ENCODE results near the gene WDR72.

Gene WDR72

GRCh38 chr15:53534105-53534839 is 225.2 kb downstream of the WDR72 start:
- no peak for DNase-seq (ENCODE audit: low spot score)

GRCh38 chr15:53530761-53531160 is 228.7 kb downstream of the WDR72 start:
- no peak for DNase-seq (ENCODE audit: low spot score)

GRCh38 chr15:53527996-53528395 is 231.5 kb downstream of the WDR72 start:
- no peak for DNase-seq (ENCODE audit: low spot score)

DNA sequence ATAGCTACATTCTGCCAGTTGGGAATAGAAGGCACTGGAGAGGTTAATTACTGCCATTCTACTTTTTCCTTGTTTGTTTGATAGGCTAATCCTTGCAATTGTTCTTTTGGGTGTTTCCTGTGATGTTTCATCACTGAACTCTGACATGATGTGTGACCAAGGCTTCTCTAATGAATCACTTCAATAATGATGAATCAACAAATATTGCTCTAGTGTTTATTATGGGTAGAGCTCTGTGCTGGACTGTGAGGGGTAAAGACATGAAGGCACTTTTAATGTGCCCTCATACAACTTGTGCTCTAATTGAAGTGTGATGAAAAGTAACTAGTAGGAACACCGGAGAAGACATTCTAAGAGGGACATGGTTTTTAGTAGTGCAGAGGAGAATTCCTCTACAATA is 233.6 kb downstream of the WDR72 start:
- DNase-seq (ENCODE audit: low spot score): no peak

DNA sequence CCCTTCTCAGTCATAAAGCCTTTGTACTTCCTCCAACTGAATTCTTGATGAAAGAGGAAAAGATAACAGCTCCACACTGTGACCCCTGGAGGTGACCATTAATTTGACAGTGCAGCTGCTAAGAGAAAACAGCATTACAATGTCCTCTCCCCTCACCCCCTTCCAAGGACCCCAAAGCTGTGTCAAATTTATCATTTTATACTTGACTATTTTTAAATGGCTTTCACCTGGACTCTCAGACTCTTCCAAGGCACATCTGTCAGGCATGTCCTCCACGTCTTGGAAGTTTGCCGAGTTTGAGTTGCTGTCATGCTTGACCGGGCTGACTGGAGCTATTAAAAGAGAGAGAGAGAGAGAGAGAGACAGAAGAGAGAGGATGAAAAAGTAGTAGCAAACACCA is 236.5 kb downstream of the WDR72 start:
- no peak for DNase-seq (ENCODE audit: low spot score)

DNA sequence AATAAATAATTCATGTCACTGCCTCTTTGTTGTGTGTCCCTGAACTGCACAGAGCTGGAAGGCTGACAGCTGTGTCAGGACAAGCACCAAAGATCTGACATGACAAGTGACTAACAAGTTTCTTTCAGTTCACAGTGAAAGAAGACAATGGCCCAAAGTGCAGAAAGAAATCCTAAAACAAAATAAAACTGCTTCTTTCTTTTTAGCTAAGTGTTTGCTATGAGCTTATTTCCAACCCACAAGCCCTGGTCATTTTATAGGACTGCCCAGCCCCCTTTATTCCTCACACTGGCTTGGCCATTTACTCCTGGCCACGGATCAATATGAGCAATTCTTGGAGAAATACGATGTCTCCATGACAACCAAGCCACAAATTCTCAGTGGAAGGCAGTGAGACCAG is 238.5 kb downstream of the WDR72 start:
- no peak for DNase-seq (ENCODE audit: low spot score)

- DNase-seq (ENCODE audit: low spot score): no peak
These were observed 246.0 kb downstream of the WDR72 start for GRCh38 chr15:53513431-53513830.

DNA sequence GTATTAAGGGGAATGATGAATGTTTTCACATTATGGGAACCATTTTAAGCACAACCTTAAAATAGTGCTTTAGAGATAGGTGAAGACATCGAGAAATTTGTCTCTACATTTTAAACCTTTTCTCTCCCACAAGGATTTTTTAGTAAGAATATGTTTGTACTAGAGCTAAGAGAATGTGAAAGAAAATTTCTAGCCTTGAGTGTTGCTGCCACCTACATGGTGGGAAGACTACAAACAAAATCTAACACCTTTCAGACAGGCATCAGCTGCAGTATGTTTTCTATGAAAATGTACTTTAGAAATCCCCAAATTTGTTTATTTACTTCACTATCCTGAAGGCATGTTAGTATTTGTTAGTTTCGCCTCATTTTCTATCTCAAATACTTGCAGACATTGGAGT is 247.4 kb downstream of the WDR72 start:
- DNase-seq (ENCODE audit: low spot score): no peak

DNA sequence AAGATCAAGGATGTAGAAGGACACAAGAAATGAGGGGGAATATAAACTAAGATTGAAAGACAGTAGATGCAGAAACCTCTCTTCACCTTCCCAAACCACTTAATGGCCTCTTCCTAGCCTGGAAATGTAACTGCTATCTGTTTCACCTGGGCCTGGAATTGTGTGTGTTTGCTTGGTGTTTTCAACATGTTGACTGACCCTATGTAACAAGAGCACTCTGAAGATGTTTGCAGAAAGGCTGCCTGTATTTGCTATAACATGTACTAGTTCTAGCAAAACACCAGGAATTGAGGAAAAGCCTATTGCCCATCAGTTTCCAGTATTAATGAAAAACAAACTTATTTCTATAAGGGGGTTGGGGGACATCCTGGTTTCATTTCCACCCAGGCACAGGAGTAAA is 248.3 kb downstream of the WDR72 start:
- no peak for DNase-seq (ENCODE audit: low spot score)

DNA sequence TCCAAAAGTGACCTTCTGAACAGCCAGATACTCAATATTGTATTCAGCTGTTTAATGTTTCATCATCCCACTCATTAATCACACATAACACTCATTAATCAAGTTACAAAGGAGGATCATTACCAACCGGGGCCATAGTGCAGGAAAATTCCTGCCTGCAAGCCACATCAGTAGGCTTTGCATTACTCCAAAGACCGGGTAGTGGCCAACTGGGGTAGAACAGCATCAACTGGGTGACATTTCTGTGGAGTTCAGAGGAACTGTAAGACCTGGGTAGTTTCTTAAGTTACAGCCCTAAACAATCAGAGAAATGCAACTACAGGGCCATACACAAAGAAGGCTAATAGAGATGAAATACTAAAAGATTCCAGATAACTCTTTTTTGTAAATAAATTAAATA is 253.1 kb downstream of the WDR72 start:
- peak; percentile 13 for DNase-seq (ENCODE audit: low spot score)

GRCh38 chr15:53498996-53499395 is 260.5 kb downstream of the WDR72 start:
- DNase-seq (ENCODE audit: low spot score): no peak

- DNase-seq (ENCODE audit: low spot score): no peak
These were observed 269.1 kb downstream of the WDR72 start for GRCh38 chr15:53490341-53490740.

- DNase-seq (ENCODE audit: low spot score): no peak
These were observed 277.4 kb downstream of the WDR72 start for GRCh38 chr15:53482055-53482454.

GRCh38 chr15:53477981-53478766 is 281.3 kb downstream of the WDR72 start:
- no peak for DNase-seq (ENCODE audit: low spot score)

GRCh38 chr15:53473886-53474285 is 285.6 kb downstream of the WDR72 start:
- no peak for DNase-seq (ENCODE audit: low spot score)

GRCh38 chr15:53473435-53473834 is 286.0 kb downstream of the WDR72 start:
- no peak for DNase-seq (ENCODE audit: low spot score)

DNA sequence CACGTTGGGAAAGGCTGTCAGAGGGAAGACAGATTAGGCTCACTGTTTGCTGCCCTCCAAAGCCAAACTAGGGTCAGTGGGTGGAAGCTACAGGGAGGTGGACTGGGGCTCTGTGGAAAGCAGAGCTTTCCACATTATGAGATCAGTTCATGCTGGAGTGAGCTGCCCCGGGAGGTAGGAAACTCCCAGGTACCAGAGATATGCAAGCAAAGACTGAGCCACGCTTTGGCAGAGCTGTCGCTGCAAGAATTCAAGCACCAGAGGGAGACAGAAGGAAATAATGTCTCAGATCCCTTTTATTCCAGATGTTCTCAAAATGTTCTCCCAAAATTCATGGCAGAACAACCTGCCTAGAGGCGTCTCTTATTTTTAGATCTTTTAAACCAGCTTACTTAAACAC is 286.6 kb downstream of the WDR72 start:
- DNase-seq (ENCODE audit: low spot score): no peak

DNA sequence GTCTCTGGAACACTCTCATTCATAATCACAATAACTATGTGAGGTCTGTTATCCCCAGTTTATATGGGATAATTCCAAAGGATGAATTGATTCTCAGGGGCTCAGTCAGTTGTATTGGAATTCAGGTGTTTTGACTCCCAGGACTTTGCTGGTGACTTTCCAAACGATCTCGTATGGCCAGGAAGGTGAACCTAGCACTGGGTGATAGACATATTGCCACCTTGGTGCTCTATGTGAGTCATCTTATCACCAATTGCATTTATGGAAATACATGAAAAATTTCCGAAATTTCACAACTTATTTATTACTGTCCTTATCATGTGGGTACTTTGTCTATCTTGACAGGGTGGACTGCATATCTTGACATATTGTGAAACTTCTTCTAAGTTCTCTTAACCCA is 287.3 kb downstream of the WDR72 start:
- no peak for DNase-seq (ENCODE audit: low spot score)

DNA sequence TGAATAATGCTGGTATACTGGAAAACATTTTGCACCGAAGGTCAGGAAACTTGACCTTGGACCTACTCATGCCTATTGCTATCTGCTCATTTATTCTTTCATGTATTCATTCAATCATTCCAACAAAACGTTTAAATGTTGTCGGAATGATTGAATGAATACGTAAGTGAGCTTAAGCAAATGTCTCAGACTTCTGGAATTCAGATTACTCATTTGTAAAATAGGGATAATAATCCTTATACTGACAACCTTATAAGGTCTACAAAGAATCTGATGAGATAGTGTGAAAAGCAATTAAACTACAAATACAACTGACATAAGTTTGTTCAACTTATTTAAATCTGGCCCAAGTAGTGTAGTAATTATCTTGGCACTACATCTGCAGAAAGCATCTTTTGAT is 288.7 kb downstream of the WDR72 start:
- no peak for DNase-seq (ENCODE audit: low spot score)

DNA sequence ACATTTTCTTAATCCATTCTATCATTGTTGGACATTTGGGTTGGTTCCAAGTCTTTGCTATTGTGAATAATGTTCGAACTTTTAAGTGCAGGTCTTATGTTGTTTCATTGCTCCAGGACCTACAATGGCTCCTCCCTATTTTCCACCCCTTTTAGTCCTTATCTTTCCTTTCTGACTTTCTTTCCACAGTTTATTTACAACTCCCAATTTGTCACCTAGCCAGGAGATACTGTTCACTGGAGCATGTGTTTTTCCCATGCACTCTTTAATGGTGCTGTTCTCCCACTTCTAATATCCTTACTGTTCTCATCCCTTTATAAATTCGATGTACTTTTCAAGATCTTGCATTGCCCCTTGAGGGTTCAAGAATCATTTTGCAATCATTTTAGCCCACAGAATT is 290.0 kb downstream of the WDR72 start:
- DNase-seq (ENCODE audit: low spot score): no peak

Measured in HuH-7 (cell line).